HepG2 (cell line): ENCODE measurements around the gene MICAL3. TPM values are rescaled to one million over a fixed set of nuclear protein-coding genes. Genes with fewer than 3 reads are reported as not detected.
A peak's percentile ranks its signal among the peaks of the same experiment; 100 is the strongest.

Source experiments
- ATAC-seq: fragments of 200-7000 bp; cut with Tn5 transposase; 3 replicates; pipeline ENCODE4 v1.9.1; 2020; ENCODE audit warnings: mild to moderate bottlenecking, moderate library complexity
- BruUV-seq: library from RNA; stranded (reverse); fragments of 400-500 nt; replicated peaks from 2 replicates; lab custom pipeline; 2021; lab: Mats Ljungman, UMichigan
- CTCF ChIA-PET: fragments of 300-600 bp; formaldehyde crosslinking; extraction: SDS; loops from one replicate; lab custom pipeline; 2021; ENCODE audit warnings: low total read pairs, inconsistent platforms, low intra/inter-chr PET ratio; lab: Yijun Ruan, JAX
- POLR2A ChIA-PET: fragments of 350-600 bp; sonication (Branson Sonifier 250); formaldehyde crosslinking; loops from one replicate; lab custom pipeline; 2020; ENCODE audit warnings: antibody characterized with exemption, inconsistent platforms; lab: Yijun Ruan, JAX
- DNase-seq: peaks from one replicate; pipeline ENCODE4 v3.0.0-alpha.2; 2015; ENCODE audit warnings: low spot score
- FAIRE-seq: peaks from 3 replicates; lab custom pipeline; 2011; peaks lifted over from hg19 to GRCh38; lab: Jason Lieb, UNC
- H2AFZ ChIP-seq: one replicate; pipeline ENCODE4 v1.6.1; 2011; ENCODE audit warnings: low read length, inconsistent platforms
- H3K27ac ChIP-seq: fragments of 300-600 bp; 3 replicates; pipeline ENCODE4 v1.8.0; 2011; ENCODE audit warnings: mixed run types, mild to moderate bottlenecking, mixed read lengths, low read length, inconsistent platforms; ENCODE audit not compliant: insufficient read depth; ENCODE audit errors: extremely low read length
- H3K27me3 ChIP-seq, 2 experiments: fragments of 200-600 bp in 1 of 2; 2 replicates in 1 of 2; 3 replicates in 1 of 2; pipeline versions ENCODE4 v1.6.0 to v1.8.0; 2011; ENCODE audit warnings: low read length in 2 of 2, mild to moderate bottlenecking in 2 of 2, moderate library complexity in 2 of 2, inconsistent platforms in 1 of 2; ENCODE audit not compliant: insufficient read depth in 2 of 2, control insufficient read depth in 1 of 2
- H3K36me3 ChIP-seq, 2 experiments: fragments of 200-600 bp in 1 of 2; replicated peaks in 1 of 2; 2 replicates in 1 of 2; 3 replicates in 1 of 2; pipeline versions ENCODE4 v1.5.1 to v1.8.0; 2011; ENCODE audit warnings: low read length in 2 of 2, inconsistent platforms in 1 of 2; ENCODE audit not compliant: insufficient read depth in 2 of 2, control insufficient read depth in 1 of 2
- H3K4me1 ChIP-seq: 2 replicates; pipeline ENCODE4 v1.5.1; 2012; ENCODE audit warnings: low read length, inconsistent platforms; ENCODE audit not compliant: insufficient read depth
- H3K4me2 ChIP-seq: 2 replicates; pipeline ENCODE4 v1.6.0; 2011; ENCODE audit warnings: low read depth, low read length, inconsistent platforms
- H3K4me3 ChIP-seq, 3 experiments: fragments of 200-600 bp in 1 of 3; sonication (generic), shearing (Covaris generic) in 1 of 3; replicated peaks in 1 of 3; 2 replicates each; pipeline ENCODE4 v1.5.1; 2011 to 2016; ENCODE audit warnings: low read length in 3 of 3, inconsistent platforms in 2 of 3, low read depth in 2 of 3, mild to moderate bottlenecking in 2 of 3, control low read depth in 1 of 3, mixed read lengths in 1 of 3; ENCODE audit not compliant: insufficient read depth in 1 of 3
- H3K79me2 ChIP-seq: one replicate; pipeline ENCODE4 v1.6.1; 2011; ENCODE audit warnings: low read length, inconsistent platforms; ENCODE audit not compliant: insufficient read depth
- H3K9ac ChIP-seq: 2 replicates; pipeline ENCODE4 v1.6.0; 2011; ENCODE audit warnings: mild to moderate bottlenecking, low read depth, low read length, inconsistent platforms; ENCODE audit not compliant: insufficient read depth
- H3K9me3 ChIP-seq: 2 replicates; pipeline ENCODE4 v1.5.1; 2012; ENCODE audit warnings: mild to moderate bottlenecking, low read length
- H4K20me1 ChIP-seq: 2 replicates; pipeline ENCODE4 v1.6.0; 2011; ENCODE audit warnings: inconsistent platforms, mild to moderate bottlenecking, low read length, moderate library complexity; ENCODE audit not compliant: insufficient read depth
- ADNP ChIP-seq: sonication (generic); formaldehyde crosslinking; IDR thresholded peaks from 2 replicates; pipeline ENCODE4 v1.4.0; 2020; ENCODE audit warnings: missing genetic modification reagents
- FOXA3 ChIP-seq: IDR thresholded peaks from 2 replicates; pipeline ENCODE4 v1.6.1; 2016; ENCODE audit warnings: missing genetic modification reagents, missing compliant biosample characterization
- FOXP1 ChIP-seq, 2 experiments: fragments of 450-650 bp in 1 of 2; IDR thresholded peaks; 2 replicates each; pipeline ENCODE4 v1.6.1; 2017 to 2018; ENCODE audit warnings: antibody characterized with exemption in 1 of 2
- KAT8 ChIP-seq: IDR thresholded peaks from 2 replicates; pipeline ENCODE4 v1.6.1; 2016; ENCODE audit warnings: missing genetic modification reagents, missing compliant biosample characterization
- SAP130 ChIP-seq: IDR thresholded peaks from 2 replicates; pipeline ENCODE4 v1.6.1; 2016; ENCODE audit warnings: low read depth
- TAF15 ChIP-seq: fragments of 200-400 bp; formaldehyde crosslinking; IDR thresholded peaks from one replicate; pipeline ENCODE4 v1.6.1; 2018; ENCODE audit warnings: mild to moderate bottlenecking, low read depth, low read length; ENCODE audit not compliant: poor library complexity, severe bottlenecking
- YY1 ChIP-seq: IDR thresholded peaks from 2 replicates; pipeline ENCODE4 v1.6.1; 2011; ENCODE audit warnings: low read length, low read depth, moderate library complexity, mild to moderate bottlenecking; ENCODE audit not compliant: insufficient read depth, insufficient replicate concordance
- ZKSCAN8 ChIP-seq: IDR thresholded peaks from 2 replicates; pipeline ENCODE4 v1.6.1; 2016; ENCODE audit warnings: borderline replicate concordance, missing genetic modification reagents, missing compliant biosample characterization
- ZNF281 ChIP-seq: sonication (generic); formaldehyde crosslinking; IDR thresholded peaks from 2 replicates; pipeline ENCODE4 v1.4.0; 2020; ENCODE audit warnings: missing genetic modification reagents, borderline replicate concordance
- ZNF496 ChIP-seq: sonication (generic); formaldehyde crosslinking; IDR thresholded peaks from 2 replicates; pipeline ENCODE4 v1.8.1; 2023; ENCODE audit warnings: mild to moderate bottlenecking, moderate library complexity, missing genetic modification reagents; ENCODE audit not compliant: insufficient replicate concordance
- ZNF672 ChIP-seq: sonication (generic); formaldehyde crosslinking; IDR thresholded peaks from 2 replicates; pipeline ENCODE4 v1.8.1; 2022; ENCODE audit warnings: missing genetic modification reagents
- WGBS: methylation state at CpG from one replicate; pipeline ENCODE4 v1.1.6; 2017; ENCODE audit warnings: low lambda C conversion rate; 5-methylcytosine and 5-hydroxymethylcytosine counted together
- in situ Hi-C: cut with HindIII; loops from 2 replicates; pipeline ENCODE4 v1.10.0; 2017; ENCODE audit warnings: low pct_unique_long_range_greater_than_20kb; ENCODE audit not compliant: extremely low pct_ligation_motif_present
- intact Hi-C: fragments of 100-400 bp; cut with micrococcal nuclease; formaldehyde crosslinking; loops from one replicate; pipeline ENCODE4 v1.10.0; 2022; ENCODE audit not compliant: unreplicated experiment
- polyA plus RNA-seq, 8 experiments: library from polyadenylated mRNA; depleted of rRNA in 3 of 8; stranded (reverse) in 7 of 8; unstranded in 1 of 8; fragments of >200 nt; fragmentation: Illumina TruSeq in 4 of 8; extraction: Trizol in 4 of 8; gene quantifications; 2 replicates each; pipeline versions ENCODE4 v1.2.1 to v1.2.3, GENCODE V29; 2011 to 2016; ENCODE audit warnings: low read depth in 4 of 8, missing spikeins in 1 of 8, mixed read lengths in 1 of 8; ENCODE audit not compliant: insufficient read depth in 1 of 8
- total RNA-seq, 5 experiments: library from RNA; depleted of rRNA; stranded (reverse); fragments of >200 nt; fragmentation: Illumina TruSeq; extraction: Trizol; gene quantifications; 2 replicates each; pipeline ENCODE4 v1.2.3, GENCODE V29; 2016; ENCODE audit warnings: low read depth in 1 of 5
- TF ChIP-seq, protein P1 (sequence below): sonication (generic); formaldehyde crosslinking; IDR thresholded peaks from 2 replicates; pipeline ENCODE4 v1.5.0; 2020; ENCODE audit warnings: mild to moderate bottlenecking, missing genetic modification reagents, moderate library complexity
- TF ChIP-seq, protein P2 (sequence below): sonication (generic); formaldehyde crosslinking; IDR thresholded peaks from 2 replicates; pipeline ENCODE4 v1.4.0; 2020; ENCODE audit warnings: missing genetic modification reagents

Gene MICAL3
- total and polyA plus RNA-seq, 2 of the 13 experiments (the other 11 are each of a cell fraction or from before 2014, with no cell fraction given), result 5.3 to 12.5 TPM

- H3K4me2 ChIP-seq, result no peak overlapping the region; the same call in 1 of the 2 replicates
- no peaks in the 10 kb centered on the region for H4K20me1 ChIP-seq
- in situ Hi-C loops (loop anchor here (5.0 to 10.0 kb wide), 2 partner anchors 68 to 156 kb away; no protein-coding TSS in a partner anchor), intact Hi-C loops (no loop called here)
- CTCF ChIA-PET, result no interaction called here
- no peak; the same call in 2 of the 3 replicates for ATAC-seq
- TF ChIP-seq, protein P1, sequence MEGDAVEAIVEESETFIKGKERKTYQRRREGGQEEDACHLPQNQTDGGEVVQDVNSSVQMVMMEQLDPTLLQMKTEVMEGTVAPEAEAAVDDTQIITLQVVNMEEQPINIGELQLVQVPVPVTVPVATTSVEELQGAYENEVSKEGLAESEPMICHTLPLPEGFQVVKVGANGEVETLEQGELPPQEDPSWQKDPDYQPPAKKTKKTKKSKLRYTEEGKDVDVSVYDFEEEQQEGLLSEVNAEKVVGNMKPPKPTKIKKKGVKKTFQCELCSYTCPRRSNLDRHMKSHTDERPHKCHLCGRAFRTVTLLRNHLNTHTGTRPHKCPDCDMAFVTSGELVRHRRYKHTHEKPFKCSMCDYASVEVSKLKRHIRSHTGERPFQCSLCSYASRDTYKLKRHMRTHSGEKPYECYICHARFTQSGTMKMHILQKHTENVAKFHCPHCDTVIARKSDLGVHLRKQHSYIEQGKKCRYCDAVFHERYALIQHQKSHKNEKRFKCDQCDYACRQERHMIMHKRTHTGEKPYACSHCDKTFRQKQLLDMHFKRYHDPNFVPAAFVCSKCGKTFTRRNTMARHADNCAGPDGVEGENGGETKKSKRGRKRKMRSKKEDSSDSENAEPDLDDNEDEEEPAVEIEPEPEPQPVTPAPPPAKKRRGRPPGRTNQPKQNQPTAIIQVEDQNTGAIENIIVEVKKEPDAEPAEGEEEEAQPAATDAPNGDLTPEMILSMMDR (CRISPR knock-in tag), result peak; percentile 35; the same call in 1 of the 2 replicates
- peak; percentile 43; the same call in 1 of the 2 replicates for TF ChIP-seq FOXA3
- no peak for TF ChIP-seq YY1
- TF ChIP-seq ZNF496, result no peak
- no peak for TF ChIP-seq ZKSCAN8
- peak; percentile 27; the same call in 1 of the 2 replicates for TF ChIP-seq SAP130
- TF ChIP-seq ZNF281 (CRISPR knock-in tag), result no peak
- no peak for TF ChIP-seq KAT8
- TF ChIP-seq, protein P2, sequence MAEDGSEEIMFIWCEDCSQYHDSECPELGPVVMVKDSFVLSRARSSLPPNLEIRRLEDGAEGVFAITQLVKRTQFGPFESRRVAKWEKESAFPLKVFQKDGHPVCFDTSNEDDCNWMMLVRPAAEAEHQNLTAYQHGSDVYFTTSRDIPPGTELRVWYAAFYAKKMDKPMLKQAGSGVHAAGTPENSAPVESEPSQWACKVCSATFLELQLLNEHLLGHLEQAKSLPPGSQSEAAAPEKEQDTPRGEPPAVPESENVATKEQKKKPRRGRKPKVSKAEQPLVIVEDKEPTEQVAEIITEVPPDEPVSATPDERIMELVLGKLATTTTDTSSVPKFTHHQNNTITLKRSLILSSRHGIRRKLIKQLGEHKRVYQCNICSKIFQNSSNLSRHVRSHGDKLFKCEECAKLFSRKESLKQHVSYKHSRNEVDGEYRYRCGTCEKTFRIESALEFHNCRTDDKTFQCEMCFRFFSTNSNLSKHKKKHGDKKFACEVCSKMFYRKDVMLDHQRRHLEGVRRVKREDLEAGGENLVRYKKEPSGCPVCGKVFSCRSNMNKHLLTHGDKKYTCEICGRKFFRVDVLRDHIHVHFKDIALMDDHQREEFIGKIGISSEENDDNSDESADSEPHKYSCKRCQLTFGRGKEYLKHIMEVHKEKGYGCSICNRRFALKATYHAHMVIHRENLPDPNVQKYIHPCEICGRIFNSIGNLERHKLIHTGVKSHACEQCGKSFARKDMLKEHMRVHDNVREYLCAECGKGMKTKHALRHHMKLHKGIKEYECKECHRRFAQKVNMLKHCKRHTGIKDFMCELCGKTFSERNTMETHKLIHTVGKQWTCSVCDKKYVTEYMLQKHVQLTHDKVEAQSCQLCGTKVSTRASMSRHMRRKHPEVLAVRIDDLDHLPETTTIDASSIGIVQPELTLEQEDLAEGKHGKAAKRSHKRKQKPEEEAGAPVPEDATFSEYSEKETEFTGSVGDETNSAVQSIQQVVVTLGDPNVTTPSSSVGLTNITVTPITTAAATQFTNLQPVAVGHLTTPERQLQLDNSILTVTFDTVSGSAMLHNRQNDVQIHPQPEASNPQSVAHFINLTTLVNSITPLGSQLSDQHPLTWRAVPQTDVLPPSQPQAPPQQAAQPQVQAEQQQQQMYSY (CRISPR knock-in tag), result peak; percentile 13; the same call in 1 of the 2 replicates
- no peak for TF ChIP-seq FOXP1 (IDR thresholded peaks at IDR 0.05)
- TF ChIP-seq FOXP1 (CRISPR knock-in tag; IDR thresholded peaks at IDR 0.05), result no peak
- TF ChIP-seq TAF15, result no peak
- TF ChIP-seq ADNP (CRISPR knock-in tag), result peak; percentile 40; the same call in 1 of the 2 replicates
- TF ChIP-seq ZNF672 (CRISPR knock-in tag), result no peak
- TF ChIP-seq, all 625 proteins: peak for 5
- 66% methylated on average over 12 of the region's 14 CpGs for WGBS
- no TSS peak for BruUV-seq
- no peak overlapping the region for H3K9ac ChIP-seq
- H3K4me3 ChIP-seq, result no peak overlapping the region
- H3K27me3 ChIP-seq, result no peaks in the 10 kb centered on the region
- H3K4me1 ChIP-seq, result peaks cover 68% of the 10 kb centered on the region
- no peaks in the 10 kb centered on the region for H3K9me3 ChIP-seq
- no peak overlapping the region for H3K27ac ChIP-seq
- DNase-seq (peak; percentile 25), FAIRE-seq (no peak)
- no peak overlapping the region for H2AFZ ChIP-seq
- no peaks in the 10 kb centered on the region for H3K36me3 ChIP-seq
- POLR2A ChIA-PET, result no interaction called here
- H3K79me2 ChIP-seq, result no peaks in the 10 kb centered on the region
Observed at GRCh38 chr22:18070556-18071306, 46.4 kb upstream of the MICAL3 start.
